NCI-H1105 (cell line): ENCODE data around the gene THSD4.

Experiments used
- DNase-seq: peaks from one replicate; lab custom pipeline; 2025; lab: John Stamatoyannopoulos, UW

THSD4 gene

DNA sequence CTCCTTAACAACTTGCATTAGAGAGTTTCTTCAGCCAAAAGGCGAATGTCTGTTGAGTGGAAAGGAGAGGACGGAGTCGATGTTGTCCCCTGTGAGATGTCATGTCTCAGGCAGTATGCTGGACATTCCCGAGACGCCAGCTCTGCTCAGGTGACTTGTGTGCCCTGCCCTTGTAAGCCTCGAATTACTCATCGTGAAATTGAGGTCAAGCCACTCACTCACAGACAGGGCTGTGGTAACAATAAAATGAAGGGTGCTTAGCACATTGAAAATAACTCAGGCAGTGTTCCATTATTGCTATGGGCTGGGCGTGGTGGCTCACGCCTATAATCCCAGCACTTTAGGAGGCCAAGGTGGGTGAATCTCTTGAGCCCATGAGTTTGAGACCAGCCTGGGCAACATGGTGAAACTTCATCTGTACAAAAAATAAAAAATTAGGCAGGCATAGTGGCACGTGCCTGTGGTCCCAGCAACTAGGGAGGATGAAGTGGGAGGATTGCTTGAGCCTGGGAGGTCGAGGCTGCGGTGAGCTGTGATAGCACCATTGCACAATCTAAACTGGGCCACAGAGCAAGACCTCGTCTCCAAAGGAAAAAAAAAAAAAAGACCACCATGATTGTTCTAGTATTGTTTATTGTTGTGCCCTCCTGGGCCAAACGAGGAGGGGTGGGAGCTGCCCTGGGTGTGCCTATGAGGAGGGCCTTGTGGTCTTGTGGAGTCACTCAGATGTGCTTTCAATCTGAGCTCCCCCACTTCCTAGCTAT, 214.4 kb downstream of the THSD4 start:
- DNase-seq: no peak

DNA sequence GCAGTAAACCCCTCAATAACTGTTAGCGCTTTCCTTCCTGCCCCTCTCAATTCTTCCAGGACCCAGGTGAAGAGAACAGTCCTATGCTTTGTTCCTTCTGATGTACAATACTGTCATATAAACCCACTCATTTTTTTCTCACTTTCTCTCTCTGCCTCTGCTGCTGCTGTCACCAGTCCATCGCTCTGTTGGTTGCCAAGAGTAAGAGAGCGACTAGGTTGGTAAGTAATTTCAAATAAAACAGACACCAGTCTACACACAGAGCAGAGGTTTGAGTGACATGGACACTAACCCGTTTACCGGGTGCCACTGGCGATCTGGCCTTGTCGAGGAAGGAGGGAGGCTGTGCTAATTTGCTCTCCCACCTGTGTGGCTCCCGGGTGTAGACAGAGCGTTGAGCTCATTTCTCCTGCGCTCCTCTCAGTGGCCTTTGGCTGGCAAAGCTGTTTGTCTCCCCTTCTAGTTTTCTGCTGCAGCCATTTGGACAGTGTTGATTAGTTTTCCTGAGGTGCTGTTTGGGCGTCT, 215.4 kb downstream of the THSD4 start:
- no peak for DNase-seq

GRCh38 chr15:71331173-71331572, 215.9 kb downstream of the THSD4 start:
- no peak for DNase-seq

GRCh38 chr15:71332431-71333004, 217.2 kb downstream of the THSD4 start:
- DNase-seq: no peak

GRCh38 chr15:71333136-71333700, 217.9 kb downstream of the THSD4 start:
- no peak for DNase-seq

- no peak for DNase-seq
Observed at GRCh38 chr15:71333839-71334238, 218.6 kb downstream of the THSD4 start.

- DNase-seq: no peak
Observed at GRCh38 chr15:71334434-71334833, 219.2 kb downstream of the THSD4 start.

DNA sequence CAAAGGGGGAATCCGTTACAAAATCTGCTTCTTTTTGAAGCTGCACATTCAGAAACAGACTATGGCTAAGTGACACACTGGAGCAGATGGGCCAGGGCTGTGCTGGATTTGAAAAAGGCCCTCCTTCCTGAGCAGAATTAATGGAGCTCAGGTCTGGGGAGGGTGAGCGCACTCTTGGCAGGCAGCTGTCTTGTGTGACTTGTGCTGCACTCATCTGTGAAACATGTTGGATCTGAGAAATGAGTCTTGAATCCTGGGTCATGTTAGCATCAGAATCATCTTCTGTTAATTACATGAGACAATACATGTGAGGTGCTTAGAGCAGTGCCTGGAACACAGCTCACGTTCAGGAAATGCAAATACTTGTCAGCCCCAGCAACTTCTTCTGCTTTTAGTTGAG, 219.6 kb downstream of the THSD4 start:
- no peak for DNase-seq

DNA sequence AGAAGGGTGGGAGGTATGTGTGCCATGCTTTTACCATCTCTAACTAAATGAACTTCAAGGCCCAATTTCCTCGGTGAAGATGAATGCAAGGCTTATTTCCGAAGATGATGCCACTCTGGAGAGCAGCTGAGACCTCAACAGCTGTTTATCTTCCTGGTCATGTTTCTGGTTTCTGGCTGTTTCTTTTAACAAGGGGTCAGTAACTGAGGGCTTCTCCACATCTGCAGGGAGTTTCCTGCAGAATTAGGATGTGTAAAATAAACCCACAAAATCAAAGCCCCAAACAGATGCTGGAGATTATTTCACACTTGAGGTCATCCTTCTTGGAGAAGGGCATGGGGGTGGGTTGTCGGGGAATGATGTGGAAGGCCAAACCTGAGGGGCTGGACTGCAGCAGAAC, 220.3 kb downstream of the THSD4 start:
- DNase-seq: no peak

DNA sequence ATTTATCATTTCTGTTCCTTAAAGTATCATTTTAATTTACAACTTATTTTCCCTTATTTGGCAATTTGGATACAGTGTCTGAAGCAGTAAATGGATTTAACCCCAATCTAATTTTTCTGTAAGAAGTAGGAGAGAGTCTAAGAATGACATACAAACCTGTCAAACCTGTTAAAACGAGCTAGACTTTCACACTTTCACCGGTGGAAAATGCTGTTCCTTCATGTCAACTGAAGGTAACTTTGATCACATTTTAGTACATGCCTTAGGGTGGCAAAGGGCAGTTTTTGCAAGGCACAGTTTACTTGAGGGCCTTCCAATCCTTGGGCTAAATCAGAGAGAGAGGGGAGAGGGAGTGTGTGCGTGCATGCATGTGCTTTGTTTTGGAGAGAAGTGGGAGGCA, 221.4 kb downstream of the THSD4 start:
- no peak for DNase-seq

DNA sequence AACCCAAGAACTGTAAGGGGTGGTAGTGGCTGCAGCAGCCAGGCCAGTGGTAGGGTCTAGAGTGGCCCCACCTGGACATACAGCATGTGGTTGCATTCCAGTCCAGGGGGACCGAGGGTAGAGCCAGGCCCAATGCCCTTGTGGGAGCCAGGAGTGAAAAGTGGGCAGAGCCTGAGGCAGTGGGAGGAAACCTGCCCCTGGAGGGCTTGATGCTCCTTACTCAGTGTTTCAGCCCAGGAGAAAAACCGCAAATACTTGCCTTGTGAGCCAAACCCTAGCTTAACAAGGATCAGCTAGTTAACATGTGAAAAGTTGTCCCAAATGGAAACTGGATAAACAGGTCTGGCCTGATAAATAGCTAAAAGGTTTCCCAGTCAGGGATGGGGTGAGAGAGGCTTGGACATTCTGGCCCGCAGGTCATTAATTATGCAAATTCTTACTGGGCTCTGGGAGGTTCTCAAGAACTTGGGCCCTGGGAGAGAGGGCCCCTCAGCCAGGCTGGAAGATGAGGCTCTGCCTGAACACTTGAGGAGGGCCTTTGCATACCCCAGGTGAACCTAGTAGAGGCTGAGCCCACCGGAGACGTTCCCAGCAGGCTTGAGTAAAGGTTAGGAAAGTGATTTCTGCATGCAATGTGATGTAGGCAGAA, 222.1 kb downstream of the THSD4 start:
- DNase-seq: no peak

- no peak for DNase-seq
Observed at GRCh38 chr15:71338265-71338664, 223.0 kb downstream of the THSD4 start.

DNA sequence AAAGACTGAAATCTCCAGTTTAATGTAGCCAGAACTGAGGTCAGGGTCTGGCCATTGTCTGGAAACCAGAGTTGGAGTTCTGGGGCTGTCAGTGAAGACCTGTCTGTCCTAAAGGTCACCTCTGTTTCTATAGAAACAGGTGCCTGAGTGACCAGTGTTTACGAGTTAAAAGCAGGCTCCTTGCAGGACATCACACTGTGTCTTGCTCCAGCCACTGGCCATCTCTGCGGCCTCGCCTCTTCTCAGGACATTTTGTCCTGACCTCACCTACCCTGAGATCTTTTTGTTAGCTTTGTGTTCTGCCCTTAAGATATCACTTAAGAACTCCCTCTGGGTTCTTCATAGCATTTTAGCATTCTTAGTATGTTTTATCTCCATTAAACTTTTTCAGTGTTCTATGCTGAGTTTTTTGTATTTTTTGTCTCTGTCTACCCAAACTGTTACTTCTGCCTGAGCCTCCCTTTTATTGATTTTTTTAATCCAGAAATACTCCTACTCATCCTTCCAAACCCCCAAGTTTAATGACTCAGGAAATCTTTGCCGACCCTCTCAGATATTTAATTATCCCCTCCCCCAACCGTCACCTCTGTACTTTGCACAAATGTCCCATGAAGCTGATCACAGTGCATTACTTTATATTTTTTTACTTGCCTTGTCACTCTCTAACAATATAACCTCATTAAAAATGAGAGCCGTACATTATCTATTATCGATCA, 223.7 kb downstream of the THSD4 start:
- no peak for DNase-seq

DNA sequence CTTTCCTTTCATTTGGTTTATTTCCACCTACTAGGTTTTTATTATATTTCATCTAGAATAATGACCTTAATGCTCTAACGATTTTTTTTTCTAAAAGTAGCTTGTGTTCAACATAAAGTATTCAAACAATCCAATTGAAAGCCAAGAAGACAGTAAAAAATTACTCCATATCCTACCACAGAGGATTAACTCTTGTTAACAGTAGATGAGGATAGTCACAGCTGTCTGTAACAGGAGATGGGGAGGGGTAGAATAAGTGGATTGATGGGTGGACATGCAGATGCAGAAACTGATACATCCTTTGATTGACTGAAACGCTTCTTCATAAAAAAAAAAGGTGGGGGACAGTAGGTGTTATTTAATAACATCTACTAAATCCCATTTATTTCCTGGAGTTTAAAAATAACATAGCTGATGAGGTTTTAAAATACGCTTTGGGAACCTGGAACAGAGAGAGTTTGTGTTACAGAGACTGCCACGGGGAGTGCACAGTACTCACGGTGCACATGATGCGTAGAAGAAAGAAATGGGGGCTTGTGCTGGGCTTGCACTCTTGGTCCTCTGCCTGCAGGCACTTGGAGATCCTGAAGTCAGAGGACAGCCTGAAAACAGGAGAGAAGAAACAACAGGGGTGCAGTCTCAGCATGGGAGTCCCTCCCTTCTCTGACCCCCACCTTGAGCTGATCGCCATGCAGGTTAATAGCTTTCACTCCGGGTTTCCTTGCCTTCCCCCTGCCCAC, 226.7 kb downstream of the THSD4 start:
- DNase-seq: no peak

DNA sequence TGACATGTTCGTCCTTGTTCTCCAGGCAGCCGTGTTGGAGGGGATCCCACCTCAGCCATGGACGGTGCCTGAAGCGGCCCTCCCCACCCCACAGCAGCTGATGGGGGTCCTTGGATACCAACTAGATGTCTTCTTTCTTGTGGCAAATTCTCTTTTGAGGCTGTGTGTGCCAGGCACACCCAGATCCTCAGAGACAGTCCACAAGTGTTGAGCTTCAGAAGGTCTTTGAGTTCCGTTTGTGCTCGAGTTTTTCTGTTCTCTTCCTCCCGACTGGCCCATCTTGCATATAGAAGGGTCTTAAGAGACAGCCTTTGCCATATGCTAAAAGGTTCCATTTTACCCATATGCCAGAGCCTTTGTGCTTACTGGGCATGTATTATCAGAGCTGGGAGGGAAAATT, 227.4 kb downstream of the THSD4 start:
- DNase-seq: no peak

- DNase-seq: no peak
Observed at GRCh38 chr15:71344316-71344715, 229.0 kb downstream of the THSD4 start.

- no peak for DNase-seq
Observed at GRCh38 chr15:71345186-71345585, 229.9 kb downstream of the THSD4 start.

DNA sequence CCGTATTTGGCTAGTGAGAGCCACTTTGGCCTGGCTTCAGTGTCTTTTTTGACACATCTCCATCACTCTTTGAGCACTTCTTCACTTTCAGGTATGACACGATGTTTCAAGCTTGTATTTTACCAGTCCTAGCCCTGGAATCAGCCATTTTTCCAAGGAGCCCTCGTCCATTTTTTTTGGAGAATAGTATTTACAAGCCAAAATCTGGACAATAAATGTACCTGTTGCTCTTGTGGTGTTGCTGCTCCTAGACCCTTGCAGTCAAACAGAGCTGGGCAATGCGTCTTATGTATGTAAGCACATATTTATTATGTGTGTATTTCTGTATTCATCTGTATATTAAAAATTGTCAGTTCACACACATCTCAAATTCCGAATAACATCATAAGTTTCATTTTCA, 231.2 kb downstream of the THSD4 start:
- DNase-seq: no peak

DNA sequence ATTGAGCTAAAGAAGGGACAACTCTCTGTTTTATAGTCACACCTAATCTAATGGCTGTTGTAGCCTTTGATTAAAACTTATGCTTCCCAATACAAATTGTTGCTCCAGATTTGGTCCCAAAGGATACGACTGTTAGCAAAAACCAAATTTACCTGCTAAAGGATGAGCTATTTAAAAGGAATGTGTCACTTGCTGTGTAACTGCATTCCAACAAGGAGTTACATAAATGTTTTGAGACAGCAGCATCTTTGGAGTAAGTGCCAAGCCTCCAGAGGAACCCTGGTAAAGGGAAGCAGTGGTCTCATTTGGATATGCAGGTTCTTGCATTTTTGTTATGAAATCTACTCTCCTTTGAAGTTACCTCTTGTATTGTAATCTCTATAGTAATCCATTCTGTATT, 233.3 kb downstream of the THSD4 start:
- no peak for DNase-seq

DNA sequence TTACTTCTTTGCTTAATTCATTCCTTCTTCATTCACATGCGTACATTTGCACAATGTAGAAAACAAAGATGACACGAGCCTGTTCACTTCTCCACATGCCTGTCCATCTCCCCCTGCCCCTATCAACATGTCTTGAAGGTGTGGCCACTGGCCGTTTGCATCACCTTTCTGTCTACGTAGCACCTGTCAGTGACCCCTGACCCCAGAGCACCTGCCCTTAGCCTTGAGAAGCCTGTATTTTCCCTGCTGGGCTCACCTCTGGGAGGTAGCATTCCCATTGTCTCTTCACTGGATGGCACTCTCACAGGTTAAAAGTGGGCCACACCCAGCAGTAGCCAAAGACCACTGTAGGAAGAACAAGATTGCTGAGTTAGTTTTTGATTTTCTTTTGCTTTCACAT, 234.1 kb downstream of the THSD4 start:
- DNase-seq: no peak

DNA sequence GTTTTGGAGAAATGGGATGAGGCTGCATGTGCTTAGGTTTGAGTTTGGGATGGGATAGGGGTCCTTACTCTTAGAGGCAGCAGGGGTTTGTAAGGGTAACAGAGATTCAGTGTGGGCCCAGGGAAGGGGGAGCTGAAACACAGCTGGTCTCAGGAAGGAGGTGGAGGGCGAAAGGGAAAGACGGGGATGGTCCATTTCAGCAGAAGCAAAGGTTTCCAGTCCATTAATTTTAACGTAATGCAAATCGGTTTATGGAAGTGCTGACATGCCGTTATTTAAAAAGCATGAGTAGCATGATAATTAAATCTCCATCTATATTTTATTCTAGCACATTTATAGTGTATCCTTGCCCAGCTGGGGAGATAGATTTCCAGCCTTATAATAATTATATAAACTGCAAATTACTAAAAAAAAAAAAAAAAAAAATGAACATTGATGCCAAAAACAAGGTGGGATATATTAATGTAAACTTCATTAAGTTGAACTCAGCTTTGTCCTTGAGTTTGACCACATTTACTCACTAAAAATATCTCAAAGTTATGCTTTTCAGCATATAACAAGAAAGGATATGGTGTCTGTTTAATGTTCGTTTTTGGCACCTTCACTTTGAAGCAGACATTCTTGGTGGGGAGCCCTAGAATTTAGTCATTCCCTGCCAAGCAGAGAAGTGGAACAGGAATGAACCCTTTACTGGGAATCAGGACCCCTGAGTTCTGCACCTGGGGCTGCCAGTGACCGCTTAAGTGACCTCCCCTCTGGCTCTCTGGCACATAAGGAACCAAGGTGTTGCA, 234.7 kb downstream of the THSD4 start:
- DNase-seq: no peak
